ENCODE results near the gene SBF2. TPM values are rescaled to one million over a fixed set of nuclear protein-coding genes. Genes with fewer than 3 reads are reported as not detected.

The SBF2 gene
- total RNA-seq, 1 donor from 2014 or later = 141 TPM

DNA sequence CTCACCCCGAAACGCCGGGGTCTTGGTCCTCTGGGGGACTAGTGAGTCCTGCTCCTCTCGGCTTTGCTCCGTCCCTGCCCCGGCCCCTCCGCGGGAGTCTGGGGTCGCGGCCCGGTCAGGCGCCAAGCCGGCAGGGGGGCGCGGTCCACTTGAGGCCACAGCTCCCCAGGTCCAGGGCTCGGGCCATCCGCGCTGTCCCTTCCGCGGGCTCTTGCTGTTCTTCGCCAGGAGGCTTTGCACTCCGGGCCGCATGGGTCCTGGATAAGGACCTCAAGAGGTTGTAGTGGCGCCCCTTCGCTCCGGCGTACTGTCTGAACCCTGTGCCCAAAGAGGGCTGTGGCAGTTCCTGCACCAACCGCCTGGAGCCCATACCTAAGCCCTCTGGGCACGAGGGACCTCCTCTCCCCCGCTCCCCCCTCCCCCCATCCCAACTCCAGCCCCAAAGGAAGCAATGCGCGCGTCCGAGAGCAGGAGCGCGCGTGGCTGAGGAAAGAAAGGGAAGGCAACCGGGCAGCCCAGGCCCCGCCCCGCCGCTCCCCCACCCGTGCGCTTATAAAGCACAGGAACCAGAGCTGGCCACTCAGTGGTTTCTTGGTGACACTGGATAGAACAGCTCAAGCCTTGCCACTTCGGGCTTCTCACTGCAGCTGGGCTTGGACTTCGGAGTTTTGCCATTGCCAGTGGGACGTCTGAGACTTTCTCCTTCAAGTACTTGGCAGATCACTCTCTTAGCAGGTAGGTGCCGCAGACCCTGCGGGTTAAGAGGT lies 10.7 kb upstream of the SBF2 start, which contains the start of gene ADM:
Gene ADM, plus strand, starts transcription at position 579 of the 767 bp plus-strand sequence. CDS start 628 bp downstream, outside the sequence.
- DNase-seq (ENCODE audit: low spot score) = peak; percentile 92
- peak; percentile 77 for ATAC-seq
- intact Hi-C loops (cut with DNase I) = loop anchor here (5.0 kb wide), 2 partner anchors 92 to 547 kb away; no protein-coding TSS in a partner anchor

DNA sequence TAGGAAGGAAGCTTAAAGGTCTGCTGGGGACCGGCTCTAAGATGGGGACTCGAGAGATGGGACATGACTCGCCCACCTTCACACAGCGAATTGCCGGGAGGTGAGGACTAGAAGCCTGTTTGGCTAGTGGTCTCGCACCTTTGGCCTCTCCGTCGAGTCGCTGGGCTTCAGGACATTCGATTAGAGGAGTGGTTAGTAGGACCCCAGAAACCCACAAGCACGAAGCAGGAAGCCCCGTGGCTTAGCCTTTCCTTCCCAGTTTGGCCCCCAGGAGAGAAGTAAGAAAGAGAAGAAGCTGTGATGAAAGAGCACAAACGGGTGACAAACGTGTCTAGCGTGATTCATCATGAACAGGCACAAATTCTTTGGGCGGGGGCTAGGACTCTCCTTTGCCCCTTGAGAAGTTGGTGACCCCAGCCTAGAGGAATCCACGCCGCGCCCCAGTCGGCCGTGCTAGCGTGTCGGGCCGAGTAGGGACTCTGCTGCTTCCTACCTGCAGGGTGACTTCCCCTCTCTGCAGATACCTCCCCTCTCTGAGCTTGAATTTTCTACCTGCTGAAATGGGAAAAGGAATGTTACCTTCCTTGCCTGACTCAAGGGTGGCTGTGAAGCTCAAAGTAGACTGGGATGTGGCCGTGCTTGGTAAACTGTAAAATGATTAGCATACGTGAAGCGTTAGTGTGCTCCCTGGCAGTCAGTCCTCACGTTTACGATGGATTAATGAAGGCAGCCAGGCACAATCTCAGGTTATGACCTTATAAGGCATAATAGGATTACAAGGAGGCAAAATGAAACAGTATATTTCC lies 9.7 kb upstream of the SBF2 start:
- DNase-seq (ENCODE audit: low spot score) = no peak
- no peak for ATAC-seq
- intact Hi-C loops (cut with DNase I) = no loop called here

DNA sequence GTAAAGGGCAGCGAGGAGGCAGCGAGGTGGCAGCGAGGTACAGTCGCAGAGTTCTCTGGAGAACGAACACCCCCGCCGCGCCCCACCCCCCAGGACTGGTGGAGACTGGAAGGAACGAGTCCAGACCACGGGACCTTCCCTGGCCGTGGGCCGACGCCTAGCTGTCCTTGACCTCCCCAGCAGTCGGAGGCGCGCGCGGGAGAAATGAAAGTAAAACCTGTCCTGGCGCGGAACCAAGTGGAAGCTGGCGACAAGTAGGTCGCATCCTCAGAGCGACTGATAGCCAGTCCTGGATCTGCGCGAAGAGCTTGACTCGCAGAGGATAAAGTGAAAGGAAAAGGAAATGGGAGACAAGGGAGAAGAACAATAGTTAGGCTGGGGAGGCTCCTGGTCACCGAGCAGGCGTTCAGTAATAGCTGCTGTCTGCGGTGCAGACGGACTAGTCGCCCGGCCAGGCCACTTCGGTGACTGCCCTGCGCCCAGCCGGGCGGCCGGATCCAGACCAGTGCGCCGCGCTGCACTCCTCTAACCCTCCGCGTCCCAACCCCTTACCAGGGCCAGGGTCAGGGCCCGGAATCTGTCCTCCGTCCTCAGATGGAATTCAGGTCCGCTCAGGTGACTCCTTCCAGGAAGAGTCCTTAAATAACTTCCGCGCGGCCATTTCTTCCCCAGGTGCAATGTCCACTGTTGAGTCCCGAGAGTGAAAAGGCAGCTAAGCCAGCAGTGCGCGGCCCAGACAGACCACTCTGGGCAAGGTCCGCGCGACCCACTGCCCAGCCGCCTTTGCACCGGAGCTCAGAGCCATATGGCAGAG lies 8.9 kb upstream of the SBF2 start:
- intact Hi-C loops (cut with DNase I) = no loop called here
- peak; percentile 93 for DNase-seq (ENCODE audit: low spot score)
- peak; percentile 74 for ATAC-seq

DNA sequence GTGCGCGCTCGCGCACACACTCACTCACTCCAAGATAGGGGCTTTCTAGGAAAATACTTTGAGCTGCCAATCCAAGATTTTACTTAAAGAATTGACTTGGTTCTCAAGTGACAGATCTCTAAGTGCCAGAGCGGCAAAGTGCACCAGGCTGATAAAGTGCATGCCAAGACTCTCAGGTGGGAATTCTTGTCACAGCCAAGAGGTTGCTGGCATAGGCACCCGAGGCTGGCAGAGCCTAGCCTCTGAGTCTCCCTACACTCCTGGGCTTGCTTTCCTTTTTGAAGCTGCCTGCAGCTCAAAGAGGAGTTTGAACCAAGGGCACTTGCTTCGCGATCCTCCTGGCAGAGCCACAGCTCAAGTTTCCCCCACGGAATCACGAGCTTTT lies 8.3 kb upstream of the SBF2 start:
- no peak for DNase-seq (ENCODE audit: low spot score)
- intact Hi-C loops (cut with DNase I) = no loop called here
- ATAC-seq = no peak

DNA sequence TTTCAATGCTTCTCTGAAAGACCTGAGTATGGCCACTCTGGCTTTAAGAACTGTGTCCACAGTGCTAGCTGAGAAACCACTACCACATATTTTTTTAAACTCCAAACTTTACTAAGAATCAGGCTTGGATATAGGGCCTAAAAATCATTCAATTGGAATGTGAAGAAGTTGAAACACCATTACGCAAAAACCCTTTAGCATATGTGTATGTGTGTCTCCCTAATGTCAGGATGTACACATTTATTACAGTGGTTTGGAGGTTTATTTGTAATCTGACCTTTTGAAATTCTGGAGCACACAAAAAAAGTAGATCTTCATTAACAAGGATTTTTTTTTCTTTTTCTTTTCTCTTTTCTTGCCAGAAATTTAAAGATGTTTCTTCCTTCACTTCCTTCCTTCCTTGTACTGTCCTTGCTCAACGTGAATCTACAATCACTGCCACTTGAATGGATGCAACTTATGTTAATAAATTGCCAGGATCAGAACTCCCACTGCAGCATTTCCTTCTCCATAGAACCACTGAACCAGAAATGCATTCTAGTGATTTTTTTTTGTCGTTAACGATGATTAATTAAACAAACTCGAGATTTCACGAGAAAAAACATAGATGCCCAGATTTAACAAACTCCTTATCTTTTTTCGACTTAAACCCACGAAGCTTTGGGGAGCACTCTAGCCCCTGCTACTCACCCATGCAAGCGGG lies 7.8 kb upstream of the SBF2 start:
- no peak for DNase-seq (ENCODE audit: low spot score)
- intact Hi-C loops (cut with DNase I) = no loop called here

DNA sequence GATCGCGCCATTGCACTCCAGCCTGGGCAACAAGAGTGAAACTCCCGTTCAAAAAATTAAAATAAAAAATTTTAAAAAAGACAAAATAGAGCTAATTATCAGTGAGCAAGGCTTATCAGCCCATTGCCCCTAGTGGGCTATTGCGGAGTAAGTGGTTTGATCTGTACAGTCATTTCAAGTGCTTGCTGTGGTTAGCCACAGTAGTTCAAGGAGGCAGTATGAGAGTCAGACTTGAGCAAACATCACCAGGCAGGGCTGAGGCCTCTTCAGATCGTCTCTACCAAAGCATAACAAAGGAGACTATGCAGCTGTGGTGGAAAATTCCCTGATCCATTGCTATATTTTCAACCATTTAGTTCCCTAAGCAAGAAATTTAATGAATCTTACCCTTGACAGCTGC lies 4.3 kb upstream of the SBF2 start:
- ATAC-seq (no peak), DNase-seq (ENCODE audit: low spot score) (no peak)
- intact Hi-C loops (cut with DNase I) = no loop called here

More for the DNA sequence above, 7.8 kb upstream of the SBF2 start:
- no peak for ATAC-seq

DNA sequence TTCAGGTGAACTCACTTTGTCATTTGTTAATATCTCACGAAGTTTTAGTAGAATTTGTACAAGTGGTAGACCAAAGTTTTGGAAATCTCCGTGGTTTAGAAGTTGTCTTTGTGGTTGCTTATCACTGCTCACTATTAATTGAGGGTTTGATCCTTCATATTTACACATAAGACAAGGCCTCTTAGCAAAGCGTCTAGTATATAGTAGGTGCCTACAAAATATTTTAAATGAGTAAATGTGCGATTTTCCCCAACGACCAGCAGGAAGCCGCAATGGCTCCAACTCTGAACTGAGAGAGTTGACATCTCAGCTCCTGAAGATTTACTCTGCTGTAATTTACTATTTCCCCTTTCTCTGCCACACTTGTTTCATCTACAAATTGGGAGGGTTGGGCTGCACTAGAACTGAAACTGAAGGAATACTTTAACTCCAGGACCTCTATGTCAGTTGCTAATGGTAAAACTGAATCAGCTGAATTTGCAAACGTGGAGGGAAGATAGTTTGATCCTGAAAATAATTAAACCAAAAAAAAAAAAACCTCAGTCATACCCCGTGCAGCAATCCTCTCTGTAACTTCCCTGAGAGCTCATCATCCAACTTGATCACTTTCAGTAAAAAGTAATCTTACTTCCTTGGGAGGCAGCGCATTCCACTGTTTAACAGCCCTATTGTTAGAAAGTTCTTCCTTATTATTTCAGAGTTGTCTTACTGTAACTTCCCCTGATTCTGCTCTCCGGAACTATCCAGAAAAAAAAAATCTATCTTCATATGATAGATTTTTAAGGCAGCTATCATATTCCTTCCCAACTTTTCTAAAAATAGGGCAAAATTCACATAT lies 1.3 kb upstream of the SBF2 start:
- no peak for ATAC-seq
- intact Hi-C loops (cut with DNase I) = no loop called here
- no peak for DNase-seq (ENCODE audit: low spot score)

DNA sequence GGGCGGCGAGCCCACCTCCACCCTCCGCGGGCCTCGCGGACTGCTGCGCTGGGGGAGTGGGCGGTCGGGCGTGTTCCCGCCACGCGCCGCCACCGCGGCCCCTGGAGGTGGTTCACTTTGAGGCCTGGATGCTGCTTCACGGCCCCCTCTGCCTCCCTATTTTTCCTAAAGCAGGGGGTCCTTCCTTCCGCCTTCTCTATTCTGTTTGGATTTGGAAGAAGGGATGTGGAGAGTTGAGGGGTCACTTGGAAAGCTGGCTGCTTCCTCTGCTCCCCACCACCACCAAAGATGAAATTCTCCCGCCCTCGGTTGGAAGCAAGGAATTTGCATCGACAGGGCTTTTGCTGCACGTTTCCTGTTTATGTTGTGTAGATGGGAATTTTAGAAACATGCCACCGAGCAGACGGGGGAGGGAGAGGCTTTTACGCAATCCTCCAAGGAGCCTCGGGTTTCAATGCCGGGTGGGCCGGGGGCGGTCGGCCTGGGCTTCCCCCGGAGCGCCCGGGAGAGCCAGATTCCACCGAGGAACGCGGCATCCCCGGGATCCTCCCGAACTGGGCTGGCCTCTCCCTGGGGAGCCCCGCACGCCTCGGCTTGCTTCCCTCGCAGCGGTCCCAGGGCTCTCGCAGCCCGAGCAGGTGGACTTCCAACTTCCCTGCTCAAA lies 403 bp upstream of the SBF2 start:
- intact Hi-C loops (cut with DNase I) = no loop called here
- ATAC-seq (peak; percentile 73), DNase-seq (ENCODE audit: low spot score) (peak; percentile 78)

DNA sequence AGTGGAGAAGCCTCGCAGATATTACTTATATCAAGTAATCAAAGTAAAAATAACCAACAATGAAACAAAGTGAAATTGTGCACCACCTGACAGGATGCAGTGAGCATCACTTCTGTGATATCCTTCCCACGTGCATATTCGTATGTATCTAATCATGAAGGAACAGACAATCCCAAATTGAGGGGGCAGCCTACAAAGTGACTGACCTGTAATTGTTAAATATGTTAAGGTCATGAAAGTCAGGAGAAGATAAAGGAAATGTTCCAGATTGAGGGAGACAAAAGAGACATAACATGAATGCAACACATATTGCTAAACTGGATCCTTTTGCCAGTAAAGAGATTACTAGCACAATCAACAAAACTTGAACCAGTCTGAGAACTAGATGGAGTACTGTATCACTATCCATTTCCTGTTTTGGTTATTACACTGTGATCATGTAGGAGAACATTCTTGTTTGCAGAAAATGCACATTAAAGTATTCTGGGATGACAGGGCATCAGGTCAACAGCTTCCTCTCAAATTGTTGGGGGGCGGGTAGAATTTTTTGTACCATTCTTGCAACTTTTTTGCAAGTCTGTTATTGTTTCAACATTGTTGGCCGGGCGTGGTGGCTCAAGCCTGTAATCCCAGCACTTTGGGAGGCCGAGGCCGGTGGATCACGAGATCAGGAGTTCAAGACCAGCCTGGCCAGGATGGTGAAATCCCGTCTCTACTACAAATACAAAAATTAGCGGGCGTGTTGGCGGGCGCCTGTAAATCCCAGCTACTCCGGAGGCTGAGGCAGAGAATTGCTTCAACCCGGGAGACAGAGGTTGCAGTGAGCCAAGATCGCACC lies 2.0 kb downstream of the SBF2 start:
- no peak for DNase-seq (ENCODE audit: low spot score)
- intact Hi-C loops (cut with DNase I) = no loop called here
- ATAC-seq = no peak

DNA sequence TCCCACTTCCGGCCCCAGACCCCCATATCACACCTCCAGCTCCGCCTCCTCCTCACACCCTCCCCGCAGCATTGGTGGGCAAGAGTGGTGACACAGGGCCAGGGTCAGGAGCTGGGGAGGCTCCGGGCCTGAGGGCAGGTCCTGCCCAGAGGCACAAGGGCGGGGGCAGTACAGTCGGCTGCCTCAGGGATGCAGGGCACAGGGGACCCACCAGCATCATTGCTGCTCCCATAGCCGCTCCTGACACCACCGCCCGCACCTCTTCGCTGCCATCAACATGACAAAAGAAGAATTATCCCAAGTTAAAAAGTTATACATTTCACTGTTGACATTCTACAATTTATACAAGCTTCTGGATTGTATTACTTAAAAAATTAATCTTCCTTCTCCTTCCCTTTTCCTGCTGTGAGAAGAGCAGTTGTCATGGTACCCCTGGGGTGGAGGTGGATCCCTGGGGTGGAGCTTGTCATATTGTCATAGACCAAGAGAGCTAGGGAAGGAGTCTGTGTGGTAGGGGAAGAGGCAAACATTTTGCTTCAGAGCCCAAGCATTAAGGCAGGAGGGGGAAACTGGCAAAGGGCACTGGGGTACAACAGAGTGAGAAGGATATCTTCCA lies 4.1 kb downstream of the SBF2 start:
- DNase-seq (ENCODE audit: low spot score) (no peak), ATAC-seq (no peak)
- intact Hi-C loops (cut with DNase I) = no loop called here

DNA sequence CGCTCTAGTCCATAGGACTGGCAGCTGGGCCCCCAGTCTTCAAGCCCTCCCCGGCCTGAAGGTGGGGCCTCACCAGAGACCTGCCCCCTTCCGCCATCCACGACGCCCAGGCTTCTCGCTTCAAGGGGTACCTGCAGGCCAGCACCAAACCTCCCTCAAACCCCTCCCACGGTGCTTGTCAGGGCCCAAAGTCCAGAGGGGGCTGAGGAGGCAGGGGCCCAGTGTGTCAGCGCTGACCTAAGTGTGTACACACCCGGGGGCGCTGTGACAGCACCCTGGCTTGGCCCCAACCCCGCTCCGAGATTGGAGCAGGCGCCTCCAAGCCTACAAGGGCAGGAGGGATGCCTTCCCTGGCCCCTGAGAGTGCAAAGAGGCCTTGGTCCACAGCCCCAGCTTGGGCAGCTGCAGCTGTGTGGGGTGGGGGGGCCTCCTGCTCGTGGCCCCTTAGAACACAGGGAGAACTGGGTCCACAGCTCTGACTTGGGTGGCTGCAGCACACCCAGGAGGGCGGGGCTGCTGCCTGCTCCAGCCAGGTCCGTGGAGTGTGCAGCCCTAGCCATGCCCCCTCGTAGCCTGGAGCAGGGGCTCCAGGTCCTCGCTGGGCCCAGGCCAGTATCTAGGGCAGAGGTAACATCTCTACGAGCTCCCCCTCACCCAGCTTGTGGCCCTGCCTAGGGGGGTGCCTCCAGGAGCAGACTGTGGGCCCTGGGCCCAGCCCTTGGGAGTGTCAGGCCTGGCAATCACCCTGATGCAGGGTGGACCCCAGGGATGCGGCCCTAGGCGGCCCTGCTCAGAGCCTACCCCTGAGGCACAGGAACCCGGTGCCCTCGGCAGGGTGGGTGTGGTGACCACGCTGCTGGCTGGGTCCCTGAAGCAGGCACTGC lies 4.9 kb downstream of the SBF2 start:
- intact Hi-C loops (cut with DNase I) = no loop called here
- no peak for ATAC-seq
- DNase-seq (ENCODE audit: low spot score) = no peak

DNA sequence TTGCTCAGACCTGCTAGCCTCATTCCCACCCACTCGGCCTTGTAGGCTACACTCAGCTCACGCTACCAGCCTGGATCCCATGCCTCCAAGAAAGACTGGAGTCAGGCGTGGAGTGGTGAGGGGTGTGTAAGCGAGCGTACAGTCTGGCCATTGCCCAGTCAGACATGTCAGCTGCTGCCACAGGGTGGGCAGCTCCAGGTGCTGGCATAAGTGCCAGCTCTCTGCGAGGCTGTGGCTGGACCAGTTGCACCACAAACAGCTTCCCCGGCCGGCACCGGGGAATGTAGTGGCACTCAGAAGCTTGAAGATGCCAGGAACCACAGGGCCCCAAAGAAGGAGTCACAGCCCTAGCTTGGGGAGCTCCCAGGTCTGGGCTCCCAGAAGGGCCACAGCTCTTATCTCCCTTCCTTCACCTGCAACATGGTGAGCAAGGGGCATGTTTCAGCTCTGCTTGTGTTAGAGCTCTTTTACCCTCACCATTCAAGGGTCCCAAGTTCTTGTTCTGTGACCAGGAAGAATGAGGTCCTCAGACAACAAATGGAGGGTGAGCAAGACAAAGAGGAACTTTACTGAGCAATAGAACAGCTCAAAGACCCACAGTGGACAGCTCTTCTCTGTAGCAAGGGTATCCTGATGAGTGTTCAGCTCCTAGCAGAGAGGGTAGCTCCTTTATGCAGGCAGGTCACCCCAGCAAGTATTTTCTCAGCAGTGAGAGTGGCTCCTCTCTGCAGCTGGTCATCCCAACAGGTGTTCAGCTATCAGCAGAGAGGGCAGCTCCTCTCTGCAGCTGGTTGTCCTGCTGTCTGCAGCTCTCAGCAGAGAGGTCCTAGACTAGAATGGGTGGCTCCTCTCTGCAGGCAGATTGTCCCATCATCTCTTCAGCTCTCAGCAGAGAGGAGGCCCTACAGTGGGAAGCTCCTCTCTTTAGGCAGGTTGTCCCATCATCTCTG lies 6.0 kb downstream of the SBF2 start:
- ATAC-seq = no peak
- intact Hi-C loops (cut with DNase I) = no loop called here

DNA sequence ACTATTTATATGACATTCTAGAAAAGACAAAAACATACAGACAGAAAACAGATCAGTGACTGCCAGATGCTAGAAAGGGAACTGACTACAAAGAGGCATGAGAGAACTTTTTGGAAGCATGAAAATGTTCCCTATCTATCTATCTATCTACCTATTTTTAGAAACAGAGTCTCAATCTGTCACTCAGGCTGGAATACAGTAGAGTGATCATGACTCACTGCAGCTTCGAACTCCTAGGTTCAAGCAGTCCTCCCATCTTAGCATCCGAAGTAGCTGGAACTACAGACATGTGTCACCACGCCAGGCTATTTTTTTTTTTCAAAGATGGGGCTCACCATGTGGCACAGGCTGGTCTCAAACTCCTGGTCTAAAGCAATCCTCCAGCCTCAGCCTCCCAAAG lies 6.9 kb downstream of the SBF2 start:
- DNase-seq (ENCODE audit: low spot score) = no peak
- intact Hi-C loops (cut with DNase I) = no loop called here
- ATAC-seq = no peak

More for the DNA sequence above, 6.0 kb downstream of the SBF2 start:
- DNase-seq (ENCODE audit: low spot score) = no peak

DNA sequence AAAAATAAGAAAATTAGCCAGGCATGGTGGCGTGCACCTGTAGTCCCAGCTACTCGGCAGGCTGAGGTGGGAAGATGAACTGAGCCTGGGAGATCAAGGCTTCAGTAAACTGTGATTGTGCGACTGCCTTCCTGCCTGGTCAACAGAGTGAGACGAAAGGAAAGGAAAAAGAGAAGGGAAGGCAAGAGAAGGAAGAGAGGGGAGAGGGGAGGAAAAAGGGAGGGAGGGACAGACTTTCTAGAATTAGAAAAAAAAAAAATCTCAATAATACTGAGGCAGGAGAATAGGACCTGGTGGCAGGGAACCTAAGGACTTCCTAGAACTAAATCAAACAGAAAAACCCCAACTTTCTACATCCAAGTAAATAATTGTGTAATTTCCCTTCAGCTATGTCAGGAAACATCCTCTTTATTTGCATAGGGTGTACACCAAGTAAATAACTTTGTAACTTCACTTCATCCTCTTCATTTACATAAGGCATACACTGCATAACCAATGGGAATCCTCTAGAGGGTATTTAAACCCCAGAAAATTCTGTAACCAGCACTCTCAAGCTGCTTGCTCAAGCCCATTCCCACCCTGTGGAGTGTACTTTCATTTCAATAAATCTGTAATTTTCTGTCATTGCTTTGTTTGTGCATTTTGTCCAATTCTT lies 8.7 kb downstream of the SBF2 start:
- intact Hi-C loops (cut with DNase I) = no loop called here
- no peak for DNase-seq (ENCODE audit: low spot score)
- ATAC-seq = no peak

Measured in sciatic nerve (tissue), 2 donors.